Hematopoietic multipotent progenitor cell treated with erythropoietin and hydrocortisone succinate and interleukin-3 and kit ligand, for 4 days (in vitro differentiated cells): ENCODE data around the gene SLC25A27.

ENCODE experiments used
- DNase-seq: peaks from one replicate; pipeline ENCODE4 v3.0.0-alpha.2; 2015

SLC25A27 gene

DNA sequence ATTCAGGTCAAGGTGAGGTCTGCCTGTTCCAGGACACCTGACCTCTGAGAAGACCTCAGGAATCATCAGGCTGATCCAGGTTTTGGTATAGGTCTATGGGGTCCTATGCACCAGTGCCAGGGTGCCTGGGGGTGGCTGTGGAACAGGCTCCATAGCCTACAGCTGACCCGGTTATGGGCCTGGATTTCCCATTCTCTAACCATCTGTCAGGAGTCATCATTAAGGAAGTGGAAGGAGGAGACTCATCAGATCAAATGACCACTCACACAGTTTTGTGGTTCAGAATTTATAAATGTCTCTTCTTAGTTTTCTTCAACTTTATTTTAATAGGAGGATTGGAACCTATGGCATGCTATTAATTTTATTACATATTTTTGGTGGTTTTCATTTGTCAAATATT lies 67.6 kb downstream of the SLC25A27 start:
- DNase-seq, result no peak
